Uterus (tissue), 4 donors: ENCODE data around the gene GABRR1. TPM values are rescaled to one million over a fixed set of nuclear protein-coding genes. Genes with fewer than 3 reads are reported as not detected.

ENCODE experiments used
- DNase-seq, 2 donors: peaks; one replicate each; pipeline ENCODE4 v3.0.0-alpha.2; 2019 to 2020
- H3K27ac ChIP-seq, 2 donors: fragments of 200-600 bp; sonication (generic); 1 replicate in 1 of 2; 2 replicates in 1 of 2; pipeline ENCODE4 v1.5.1; 2016 to 2018
- H3K27me3 ChIP-seq, 2 donors: fragments of 200-600 bp; sonication (generic); one replicate each; pipeline ENCODE4 v1.5.1; 2018 to 2019; ENCODE audit warnings: control low read depth in 1 of 2
- H3K36me3 ChIP-seq, 2 donors: fragments of 200-600 bp; sonication (generic); one replicate each; pipeline ENCODE4 v1.5.1; 2019; ENCODE audit warnings: control low read depth in 1 of 2
- H3K4me1 ChIP-seq, 2 donors: fragments of 200-600 bp; sonication (generic); one replicate each; pipeline ENCODE4 v1.5.1; 2018 to 2019; ENCODE audit warnings: control low read depth in 1 of 2
- H3K4me3 ChIP-seq, 2 donors: fragments of 200-600 bp; sonication (generic); 1 replicate in 1 of 2; 2 replicates in 1 of 2; pipeline ENCODE4 v1.5.1; 2018 to 2019; ENCODE audit warnings: mild to moderate bottlenecking in 1 of 2
- H3K9me3 ChIP-seq, 2 donors: fragments of 200-600 bp; sonication (generic); one replicate each; pipeline ENCODE4 v1.5.1; 2019; ENCODE audit warnings: control low read depth in 1 of 2
- CTCF ChIP-seq, 4 experiments: fragments of 200-600 bp in 2 of 4; fragments of 450-650 bp in 2 of 4; sonication (generic) in 2 of 4; IDR thresholded peaks; one replicate each; pipeline ENCODE4 v1.5.1; 2016 to 2019; ENCODE audit warnings: antibody characterized with exemption in 4 of 4, mild to moderate bottlenecking in 2 of 4, moderate library complexity in 1 of 4
- POLR2A ChIP-seq, 2 donors: fragments of 450-650 bp; IDR thresholded peaks; one replicate each; pipeline ENCODE4 v1.6.1; 2016; ENCODE audit warnings: antibody characterized with exemption in 2 of 2, mild to moderate bottlenecking in 1 of 2, moderate library complexity in 1 of 2
- intact Hi-C: fragments of 100-400 bp; cut with DNase I; formaldehyde crosslinking; loops from one replicate; pipeline ENCODE4 v1.15.1; 2023; ENCODE audit warnings: low total_unique reads
- total RNA-seq, 4 donors: library from RNA; depleted of rRNA in 3 of 4; stranded (reverse); fragments of >200 nt in 3 of 4; gene quantifications; one replicate each; pipeline versions ENCODE4 v1.1.0 to v1.2.4, GENCODE V29; 2014 to 2023
- donor health status: DM: yes; HTN: yes; CAD: no.

The GABRR1 gene
- total RNA-seq, 4 donors from 2014 or later: 0.69 TPM; not detected in 3

GRCh38 chr6:89257781-89258180 is 40.6 kb upstream of the GABRR1 start:
- Histone ChIP-seq H3K4me1 (no peaks in the 10 kb centered on the region), H3K4me3 (no peak overlapping the region), H3K36me3 (no peaks in the 10 kb centered on the region), H3K27ac (no peak overlapping the region), H3K27me3 (no peaks in the 10 kb centered on the region), H3K9me3 (no peaks in the 10 kb centered on the region)
- intact Hi-C loops: no loop called here
- no peak for DNase-seq
- TF ChIP-seq CTCF (IDR thresholded peaks at IDR 0.05) (no peak), POLR2A (IDR thresholded peaks at IDR 0.05) (no peak)

- DNase-seq: no peak
- intact Hi-C loops: no loop called here
- Histone ChIP-seq H3K4me1 (no peaks in the 10 kb centered on the region), H3K36me3 (no peaks in the 10 kb centered on the region), H3K9me3 (no peaks in the 10 kb centered on the region), H3K27me3 (no peaks in the 10 kb centered on the region), H3K4me3 (no peak overlapping the region), H3K27ac (no peak overlapping the region)
- TF ChIP-seq CTCF (IDR thresholded peaks at IDR 0.05) (no peak), POLR2A (IDR thresholded peaks at IDR 0.05) (no peak)
Measured at GRCh38 chr6:89257346-89257745, 40.2 kb upstream of the GABRR1 start.

GRCh38 chr6:89255417-89255816 is 38.3 kb upstream of the GABRR1 start:
- Histone ChIP-seq H3K27me3 (no peaks in the 10 kb centered on the region), H3K36me3 (no peaks in the 10 kb centered on the region), H3K4me1 (no peaks in the 10 kb centered on the region), H3K4me3 (no peak overlapping the region), H3K27ac (no peak overlapping the region), H3K9me3 (no peaks in the 10 kb centered on the region)
- intact Hi-C loops: no loop called here
- no peak for DNase-seq
- TF ChIP-seq POLR2A (IDR thresholded peaks at IDR 0.05): no peak
- TF ChIP-seq CTCF (IDR thresholded peaks at IDR 0.05): no peak

GRCh38 chr6:89254569-89254968 is 37.4 kb upstream of the GABRR1 start:
- H3K27me3 ChIP-seq: no peaks in the 10 kb centered on the region
- no peaks in the 10 kb centered on the region for H3K4me1 ChIP-seq
- H3K36me3 ChIP-seq: no peaks in the 10 kb centered on the region
- DNase-seq: no peak
- H3K9me3 ChIP-seq: no peaks in the 10 kb centered on the region
- TF ChIP-seq CTCF (IDR thresholded peaks at IDR 0.05) (no peak), POLR2A (IDR thresholded peaks at IDR 0.05) (no peak)
- no peak overlapping the region for H3K27ac ChIP-seq
- H3K4me3 ChIP-seq: no peak overlapping the region
- intact Hi-C loops: no loop called here

- Histone ChIP-seq H3K4me3 (no peak overlapping the region), H3K27me3 (no peaks in the 10 kb centered on the region), H3K4me1 (no peaks in the 10 kb centered on the region), H3K27ac (no peak overlapping the region), H3K36me3 (no peaks in the 10 kb centered on the region), H3K9me3 (no peaks in the 10 kb centered on the region)
- no peak for DNase-seq
- TF ChIP-seq CTCF (IDR thresholded peaks at IDR 0.05) (no peak), POLR2A (IDR thresholded peaks at IDR 0.05) (no peak)
- intact Hi-C loops: no loop called here
Measured at GRCh38 chr6:89252907-89253306, 35.7 kb upstream of the GABRR1 start.
